HepG2 (cell line): ENCODE results near the gene SLC17A5. TPM values are rescaled to one million over a fixed set of nuclear protein-coding genes. Genes with fewer than 3 reads are reported as not detected.

Experiments used
- ATF7-NPFF ChIP-seq: sonication (generic); formaldehyde crosslinking; IDR thresholded peaks from 2 replicates; pipeline ENCODE4 v1.8.1; 2023; ENCODE audit warnings: mild to moderate bottlenecking, low read depth, missing genetic modification reagents, moderate library complexity
- DNMT3B ChIP-seq: conservative IDR thresholded peaks from 2 replicates; pipeline ENCODE4 v1.6.1; 2016; ENCODE audit warnings: missing biosample characterization, control low read depth
- HNF4G ChIP-seq, 2 experiments: sonication (generic) in 1 of 2; formaldehyde crosslinking in 1 of 2; IDR thresholded peaks; 2 replicates each; pipeline versions ENCODE4 v1.4.0 to v1.6.1; 2011 to 2020; ENCODE audit warnings: borderline replicate concordance in 2 of 2, low read depth in 2 of 2, mild to moderate bottlenecking in 2 of 2, low read length in 1 of 2, missing genetic modification reagents in 1 of 2, moderate library complexity in 1 of 2
- HOMEZ ChIP-seq: IDR thresholded peaks from 2 replicates; pipeline ENCODE4 v1.6.1; 2016; ENCODE audit warnings: low read depth
- MEIS1 ChIP-seq: sonication (generic); formaldehyde crosslinking; IDR thresholded peaks from 2 replicates; pipeline ENCODE4 v1.9.0; 2021; ENCODE audit warnings: mild to moderate bottlenecking, missing genetic modification reagents, moderate library complexity, borderline replicate concordance
- MXD3 ChIP-seq: IDR thresholded peaks from 2 replicates; pipeline ENCODE4 v1.6.1; 2016; ENCODE audit warnings: mild to moderate bottlenecking, missing biosample characterization, missing genetic modification reagents
- PAXIP1 ChIP-seq: sonication (generic); formaldehyde crosslinking; conservative IDR thresholded peaks from 2 replicates; pipeline ENCODE4 v1.4.0; 2020; ENCODE audit warnings: mild to moderate bottlenecking, missing genetic modification reagents, moderate library complexity
- PRDM15 ChIP-seq: sonication (generic); formaldehyde crosslinking; IDR thresholded peaks from 2 replicates; pipeline ENCODE4 v1.4.0; 2020; ENCODE audit warnings: missing genetic modification reagents
- SMARCC2 ChIP-seq: fragments of 450-650 bp; IDR thresholded peaks from 2 replicates; pipeline ENCODE4 v1.6.1; 2017; ENCODE audit warnings: antibody characterized with exemption, mild to moderate bottlenecking
- ZNF414 ChIP-seq: sonication (generic); formaldehyde crosslinking; IDR thresholded peaks from 2 replicates; pipeline ENCODE4 v1.5.0; 2020; ENCODE audit warnings: missing genetic modification reagents
- ZNF547 ChIP-seq: sonication (generic); formaldehyde crosslinking; IDR thresholded peaks from 2 replicates; pipeline ENCODE4 v1.5.1; 2020; ENCODE audit warnings: mild to moderate bottlenecking, missing genetic modification reagents
- ZNF574 ChIP-seq: sonication (generic); formaldehyde crosslinking; IDR thresholded peaks from 2 replicates; pipeline ENCODE4 v1.4.0; 2020; ENCODE audit warnings: missing genetic modification reagents
- ZNF792 ChIP-seq: IDR thresholded peaks from 2 replicates; pipeline ENCODE4 v1.6.1; 2016
- ZNF839 ChIP-seq: sonication (generic); formaldehyde crosslinking; IDR thresholded peaks from 2 replicates; pipeline ENCODE4 v1.4.0; 2020; ENCODE audit warnings: missing genetic modification reagents, mild to moderate bottlenecking, borderline replicate concordance
- polyA plus RNA-seq, 8 experiments: library from polyadenylated mRNA; depleted of rRNA in 3 of 8; stranded (reverse) in 7 of 8; unstranded in 1 of 8; fragments of >200 nt; fragmentation: Illumina TruSeq in 4 of 8; extraction: Trizol in 4 of 8; gene quantifications; 2 replicates each; pipeline versions ENCODE4 v1.2.1 to v1.2.3, GENCODE V29; 2011 to 2016; ENCODE audit warnings: low read depth in 4 of 8, missing spikeins in 1 of 8, mixed read lengths in 1 of 8; ENCODE audit not compliant: insufficient read depth in 1 of 8
- total RNA-seq, 5 experiments: library from RNA; depleted of rRNA; stranded (reverse); fragments of >200 nt; fragmentation: Illumina TruSeq; extraction: Trizol; gene quantifications; 2 replicates each; pipeline ENCODE4 v1.2.3, GENCODE V29; 2016; ENCODE audit warnings: low read depth in 1 of 5

The SLC17A5 gene
- total and polyA plus RNA-seq, 2 of the 13 experiments (the other 11 are each of a cell fraction or from before 2014, with no cell fraction given): 18.3 to 20.5 TPM

GRCh38 chr6:73585566-73586415, 68.0 kb downstream of the SLC17A5 start (continued):
- TF ChIP-seq ZNF414: peak; percentile 56; the same call in 1 of the 2 replicates
- TF ChIP-seq SMARCC2: no peak
- no peak for TF ChIP-seq ZNF547 (CRISPR knock-in tag)
- no peak for TF ChIP-seq HNF4G (IDR thresholded peaks at IDR 0.05; ENCODE audit: borderline replicate concordance, low read depth, low read length)
- TF ChIP-seq HNF4G (CRISPR knock-in tag; IDR thresholded peaks at IDR 0.05; ENCODE audit: borderline replicate concordance, low read depth): no peak
- TF ChIP-seq ATF7-NPFF: no peak
- peak; percentile 76 for TF ChIP-seq PAXIP1 (CRISPR knock-in tag)
- TF ChIP-seq HOMEZ (CRISPR knock-in tag): no peak
- no peak for TF ChIP-seq PRDM15 (CRISPR knock-in tag)
- no peak for TF ChIP-seq DNMT3B
- TF ChIP-seq MXD3: no peak
- TF ChIP-seq ZNF792: no peak; the same call in 1 of the 2 replicates
- TF ChIP-seq ZNF574: 0 out of 2 replicates have a peak, but pooled peaks have one; percentile 12
- TF ChIP-seq MEIS1 (CRISPR knock-in tag): no peak
- no peak for TF ChIP-seq ZNF839 (CRISPR knock-in tag)
